Uterus (tissue), 2 donors: Measurements from ENCODE around the gene COX7C.

ENCODE experiments used
- POLR2A ChIP-seq, 2 donors: fragments of 450-650 bp; IDR thresholded peaks; one replicate each; pipeline ENCODE4 v1.6.1; 2016; ENCODE audit warnings: antibody characterized with exemption in 2 of 2, mild to moderate bottlenecking in 1 of 2, moderate library complexity in 1 of 2
- TF ChIP-seq, protein P1 (sequence below), 4 experiments: fragments of 200-600 bp in 2 of 4; fragments of 450-650 bp in 2 of 4; sonication (generic) in 2 of 4; IDR thresholded peaks; one replicate each; pipeline ENCODE4 v1.5.1; 2016 to 2019; ENCODE audit warnings: antibody characterized with exemption in 4 of 4, mild to moderate bottlenecking in 2 of 4, moderate library complexity in 1 of 4

DNA sequence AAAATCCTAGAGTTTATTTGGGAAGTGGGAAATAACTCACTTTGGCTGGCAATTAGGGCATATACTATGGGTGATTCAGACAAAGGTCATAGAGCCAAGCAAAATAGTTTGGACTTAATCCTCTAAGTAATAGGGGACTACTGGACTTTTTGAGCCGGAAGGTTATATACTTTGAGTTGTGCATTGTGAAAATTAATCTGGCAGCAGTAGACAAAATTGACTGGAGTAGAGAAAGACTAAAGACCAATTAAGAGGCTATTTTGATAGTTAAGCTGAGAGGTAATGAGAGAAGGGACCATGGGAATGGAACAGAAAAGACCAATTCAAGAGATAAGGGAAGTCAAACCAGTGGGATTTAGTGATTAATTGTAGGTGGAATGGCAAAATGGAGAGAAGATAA is 28.9 kb downstream of the COX7C start:
- TF ChIP-seq, protein P1, sequence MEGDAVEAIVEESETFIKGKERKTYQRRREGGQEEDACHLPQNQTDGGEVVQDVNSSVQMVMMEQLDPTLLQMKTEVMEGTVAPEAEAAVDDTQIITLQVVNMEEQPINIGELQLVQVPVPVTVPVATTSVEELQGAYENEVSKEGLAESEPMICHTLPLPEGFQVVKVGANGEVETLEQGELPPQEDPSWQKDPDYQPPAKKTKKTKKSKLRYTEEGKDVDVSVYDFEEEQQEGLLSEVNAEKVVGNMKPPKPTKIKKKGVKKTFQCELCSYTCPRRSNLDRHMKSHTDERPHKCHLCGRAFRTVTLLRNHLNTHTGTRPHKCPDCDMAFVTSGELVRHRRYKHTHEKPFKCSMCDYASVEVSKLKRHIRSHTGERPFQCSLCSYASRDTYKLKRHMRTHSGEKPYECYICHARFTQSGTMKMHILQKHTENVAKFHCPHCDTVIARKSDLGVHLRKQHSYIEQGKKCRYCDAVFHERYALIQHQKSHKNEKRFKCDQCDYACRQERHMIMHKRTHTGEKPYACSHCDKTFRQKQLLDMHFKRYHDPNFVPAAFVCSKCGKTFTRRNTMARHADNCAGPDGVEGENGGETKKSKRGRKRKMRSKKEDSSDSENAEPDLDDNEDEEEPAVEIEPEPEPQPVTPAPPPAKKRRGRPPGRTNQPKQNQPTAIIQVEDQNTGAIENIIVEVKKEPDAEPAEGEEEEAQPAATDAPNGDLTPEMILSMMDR (IDR thresholded peaks at IDR 0.05) = no peak
- TF ChIP-seq POLR2A (IDR thresholded peaks at IDR 0.05) = no peak
